H9 (cell line): ENCODE measurements around the gene CASP4. TPM values are rescaled to one million over a fixed set of nuclear protein-coding genes. Genes with fewer than 3 reads are reported as not detected.

Experiments used
- DNase-seq: peaks from one replicate; pipeline ENCODE4 v3.0.0-alpha.2; 2017
- H2AFZ ChIP-seq: one replicate; pipeline ENCODE4 v1.6.1; 2013; ENCODE audit warnings: mild to moderate bottlenecking, low read length, control low read depth, moderate library complexity
- H2AK5ac ChIP-seq: 2 replicates; pipeline ENCODE4 v1.6.1; 2013; ENCODE audit warnings: low read length, control low read depth, mixed read lengths; ENCODE audit not compliant: insufficient read length
- H2BK120ac ChIP-seq: one replicate; pipeline ENCODE4 v1.6.1; 2013; ENCODE audit warnings: low read depth, mild to moderate bottlenecking, low read length, control low read depth, inconsistent platforms; ENCODE audit not compliant: poor library complexity, severe bottlenecking
- H2BK12ac ChIP-seq: 2 replicates; pipeline ENCODE4 v1.6.1; 2013; ENCODE audit warnings: low read length, control low read depth, mixed read lengths, low read depth; ENCODE audit not compliant: insufficient read length
- H2BK15ac ChIP-seq: 2 replicates; pipeline ENCODE4 v1.6.1; 2013; ENCODE audit warnings: low read depth, low read length, control low read depth
- H2BK20ac ChIP-seq: one replicate; pipeline ENCODE4 v1.6.1; 2013; ENCODE audit warnings: low read depth, mild to moderate bottlenecking, low read length, control low read depth, inconsistent platforms; ENCODE audit not compliant: poor library complexity, severe bottlenecking
- H2BK5ac ChIP-seq: 2 replicates; pipeline ENCODE4 v1.6.1; 2013; ENCODE audit warnings: low read length, control low read depth, mixed read lengths; ENCODE audit not compliant: insufficient read length
- H3K14ac ChIP-seq: 2 replicates; pipeline ENCODE4 v1.6.1; 2013; ENCODE audit warnings: low read length, control low read depth; ENCODE audit not compliant: insufficient read depth
- H3K18ac ChIP-seq: 2 replicates; pipeline ENCODE4 v1.6.1; 2013; ENCODE audit warnings: low read depth, mild to moderate bottlenecking, mixed read lengths, low read length, control low read depth; ENCODE audit not compliant: insufficient read length
- H3K23ac ChIP-seq: 2 replicates; pipeline ENCODE4 v1.6.1; 2013; ENCODE audit warnings: low read length, control low read depth, mixed read lengths, low read depth; ENCODE audit not compliant: insufficient read length
- H3K23me2 ChIP-seq: 2 replicates; pipeline ENCODE4 v1.6.1; 2013; ENCODE audit warnings: low read depth, mild to moderate bottlenecking, mixed read lengths, low read length, control low read depth; ENCODE audit not compliant: insufficient read length, poor library complexity, severe bottlenecking
- H3K27ac ChIP-seq: 2 replicates; pipeline ENCODE4 v1.5.1; 2013; ENCODE audit warnings: low read length, control low read depth, mixed read lengths, low read depth; ENCODE audit not compliant: insufficient read length
- H3K27me3 ChIP-seq: 2 replicates; pipeline ENCODE4 v1.6.1; 2013; ENCODE audit warnings: low read length, control low read depth, inconsistent platforms; ENCODE audit not compliant: insufficient read depth
- H3K4ac ChIP-seq: 2 replicates; pipeline ENCODE4 v1.6.1; 2013; ENCODE audit warnings: low read depth, mild to moderate bottlenecking, control low read depth, inconsistent platforms, low read length, moderate library complexity
- H3K4me1 ChIP-seq: 2 replicates; pipeline ENCODE4 v1.6.1; 2013; ENCODE audit warnings: low read length, control low read depth, inconsistent platforms; ENCODE audit not compliant: insufficient read depth
- H3K4me2 ChIP-seq: 2 replicates; pipeline ENCODE4 v1.6.1; 2013; ENCODE audit warnings: low read length, control low read depth, mixed read lengths; ENCODE audit not compliant: insufficient read length, insufficient read depth
- H3K56ac ChIP-seq: 2 replicates; pipeline ENCODE4 v1.6.1; 2013; ENCODE audit warnings: low read depth, mild to moderate bottlenecking, mixed read lengths, low read length, control low read depth; ENCODE audit not compliant: insufficient read length
- H3K79me1 ChIP-seq: 2 replicates; pipeline ENCODE4 v1.6.1; 2013; ENCODE audit warnings: low read depth, mild to moderate bottlenecking, moderate library complexity, low read length, control low read depth, inconsistent platforms; ENCODE audit not compliant: insufficient read depth, poor library complexity, severe bottlenecking
- H3K79me2 ChIP-seq: 2 replicates; pipeline ENCODE4 v1.6.1; 2013; ENCODE audit warnings: low read length, control low read depth, inconsistent platforms; ENCODE audit not compliant: insufficient read depth
- H3K9ac ChIP-seq: 2 replicates; pipeline ENCODE4 v1.6.1; 2013; ENCODE audit warnings: low read length, control low read depth, mixed read lengths; ENCODE audit not compliant: insufficient read length; ENCODE audit errors: extremely low read depth
- H3K9me3 ChIP-seq: one replicate; pipeline ENCODE4 v1.6.1; 2013; ENCODE audit warnings: low read depth, low read length, inconsistent platforms; ENCODE audit not compliant: control insufficient read depth
- H3T11ph ChIP-seq: one replicate; pipeline ENCODE4 v1.6.1; 2013; ENCODE audit warnings: mild to moderate bottlenecking, low read length, control low read depth, inconsistent platforms
- H4K20me1 ChIP-seq: one replicate; pipeline ENCODE4 v1.6.1; 2013; ENCODE audit not compliant: control insufficient read depth, insufficient read length, insufficient read depth
- H4K5ac ChIP-seq: 2 replicates; pipeline ENCODE4 v1.6.1; 2013; ENCODE audit warnings: low read depth, mild to moderate bottlenecking, mixed read lengths, low read length, control low read depth; ENCODE audit not compliant: insufficient read length
- H4K8ac ChIP-seq: replicated peaks from 2 replicates; pipeline ENCODE4 v1.6.1; 2013; ENCODE audit warnings: low read length, control low read depth, mixed read lengths, low read depth; ENCODE audit not compliant: insufficient read length
- H4K91ac ChIP-seq: 2 replicates; pipeline ENCODE4 v1.6.1; 2013; ENCODE audit warnings: low read depth, mild to moderate bottlenecking, moderate library complexity, mixed read lengths, low read length, control low read depth; ENCODE audit not compliant: insufficient read length
- H3K27ac Mint-ChIP-seq, 3 experiments: 2 replicates in 2 of 3; 3 replicates in 1 of 3; pipeline ENCODE4 v1.8.0; 2020 to 2021; ENCODE audit warnings: mixed read lengths in 3 of 3, mild to moderate bottlenecking in 1 of 3, moderate library complexity in 1 of 3
- H3K27me3 Mint-ChIP-seq: 2 replicates; pipeline ENCODE4 v1.8.0; 2021; ENCODE audit warnings: low read depth, mild to moderate bottlenecking, moderate library complexity, mixed read lengths
- H3K36me3 Mint-ChIP-seq, 3 experiments: 2 replicates in 2 of 3; 3 replicates in 1 of 3; pipeline ENCODE4 v1.8.0; 2020 to 2021; ENCODE audit warnings: low read depth in 3 of 3, mixed read lengths in 3 of 3; ENCODE audit not compliant: insufficient read depth in 1 of 3
- H3K4me1 Mint-ChIP-seq, 2 experiments: 2 replicates each; pipeline ENCODE4 v1.8.0; 2020; ENCODE audit warnings: mixed read lengths in 2 of 2
- H3K4me3 Mint-ChIP-seq, 2 experiments: 2 replicates in 1 of 2; 3 replicates in 1 of 2; pipeline ENCODE4 v1.8.0; 2020 to 2021; ENCODE audit warnings: mild to moderate bottlenecking in 2 of 2, mixed read lengths in 2 of 2, moderate library complexity in 1 of 2
- H3K9me3 Mint-ChIP-seq, 2 experiments: 2 replicates in 1 of 2; 3 replicates in 1 of 2; pipeline ENCODE4 v1.8.0; 2020; ENCODE audit warnings: mild to moderate bottlenecking in 2 of 2, mixed read lengths in 2 of 2, moderate library complexity in 1 of 2
- CTCF ChIP-seq: fragments of 200-600 bp; sonication (generic); conservative IDR thresholded peaks from 3 replicates; pipeline ENCODE4 v1.8.0; 2021; ENCODE audit warnings: antibody characterized with exemption, mild to moderate bottlenecking
- WGBS: extraction: QIAGEN DNeasy Blood & Tissue Kit; methylation state at CpG from one replicate; pipeline ENCODE4 v1.1.7; 2013; ENCODE audit warnings: missing lambda C conversion rate, low lambda C conversion rate, mixed read lengths; ENCODE audit not compliant: insufficient read length; ENCODE audit errors: extremely low coverage; 5-methylcytosine and 5-hydroxymethylcytosine counted together
- total RNA-seq: library from RNA; stranded (reverse); gene quantifications from 2 replicates; pipeline ENCODE4 v1.2.1, GENCODE V29; 2021

CASP4 gene
- total RNA-seq, 1 experiment from 2014 or later, result not detected

GRCh38 chr11:104997288-104997687 is 28.9 kb upstream of the CASP4 start:
- Histone ChIP-seq H3K79me2 (no peaks in the 10 kb centered on the region), H3K18ac (no peak overlapping the region), H3K23me2 (no peaks in the 10 kb centered on the region), H2BK15ac (no peak overlapping the region), H4K20me1 (no peaks in the 10 kb centered on the region), H2BK5ac (no peak overlapping the region), H3K9ac (no peak overlapping the region), H2BK120ac (no peak overlapping the region), H3K4me1 (no peaks in the 10 kb centered on the region), H3K27ac (no peak overlapping the region), H2AK5ac (no peak overlapping the region), H3K79me1 (no peaks in the 10 kb centered on the region), H2AFZ (no peak overlapping the region), H3K9me3 (no peaks in the 10 kb centered on the region), H4K8ac (no peak overlapping the region), H3K56ac (no peak overlapping the region), H3K4ac (no peak overlapping the region), H4K91ac (no peak overlapping the region), H3K14ac (no peak overlapping the region), H3T11ph (no peak overlapping the region), H3K23ac (no peak overlapping the region), H3K4me2 (no peak overlapping the region), H2BK20ac (no peak overlapping the region), H4K5ac (no peak overlapping the region), H3K27me3 (no peaks in the 10 kb centered on the region), H2BK12ac (no peak overlapping the region)
- WGBS, result no CpG with 5 or more reads among the region's 6 CpGs
- Mint-ChIP-seq H3K9me3 (no peaks in the 10 kb centered on the region; a peak in 2 of 5 replicates), H3K4me1 (no peaks in the 10 kb centered on the region), H3K27ac (no peak overlapping the region), H3K4me3 (no peak overlapping the region), H3K27me3 (no peaks in the 10 kb centered on the region), H3K36me3 (peaks cover 0 to 2% (median 0%) of the 10 kb centered on the region in 3 experiments; a peak in 3 of 7 replicates)
- DNase-seq, result no peak
- TF ChIP-seq CTCF, result no peak
